WTC11 (cell line): ENCODE measurements around the gene TNRC6C. TPM values are rescaled to one million over a fixed set of nuclear protein-coding genes. Genes with fewer than 3 reads are reported as not detected.

Experiments
- ATAC-seq: fragments of 200-7000 bp; cut with Tn5 transposase; 2 replicates; pipeline ENCODE4 v1.10.0; 2021; ENCODE audit warnings: mild to moderate bottlenecking, moderate library complexity
- CTCF ChIA-PET: fragments of 300-600 bp; sonication (Branson Sonifier 250); formaldehyde crosslinking; loops from one replicate; lab custom pipeline; 2021; ENCODE audit warnings: antibody characterized with exemption; lab: Charles Lee
- POLR2A ChIA-PET: fragments of 350-600 bp; sonication (Branson Sonifier 250); formaldehyde crosslinking; loops from one replicate; lab custom pipeline; 2021; ENCODE audit warnings: antibody characterized with exemption; lab: Charles Lee
- DNase-seq: peaks from one replicate; pipeline ENCODE4 v3.0.0; 2021; ENCODE audit warnings: low spot score
- H3K27ac Mint-ChIP-seq: 2 replicates; pipeline ENCODE4 v1.8.0; 2021; ENCODE audit warnings: mixed read lengths
- H3K27me3 Mint-ChIP-seq: 2 replicates; pipeline ENCODE4 v1.8.0; 2021; ENCODE audit warnings: low read depth, mild to moderate bottlenecking, moderate library complexity, mixed read lengths
- H3K36me3 Mint-ChIP-seq: 2 replicates; pipeline ENCODE4 v1.8.0; 2021; ENCODE audit warnings: mixed read lengths
- H3K4me1 Mint-ChIP-seq: 2 replicates; pipeline ENCODE4 v1.8.0; 2022; ENCODE audit warnings: mixed read lengths
- H3K4me3 Mint-ChIP-seq: 2 replicates; pipeline ENCODE4 v1.8.0; 2021; ENCODE audit warnings: mild to moderate bottlenecking, moderate library complexity, mixed read lengths
- H3K9me3 Mint-ChIP-seq: 2 replicates; pipeline ENCODE4 v1.8.0; 2021; ENCODE audit warnings: mixed read lengths
- ESRRA ChIP-seq: sonication (generic); formaldehyde crosslinking; IDR thresholded peaks from 2 replicates; pipeline ENCODE4 v1.8.1; 2022; ENCODE audit warnings: mild to moderate bottlenecking, missing genetic modification reagents, borderline replicate concordance
- ETV6 ChIP-seq: sonication (generic); formaldehyde crosslinking; IDR thresholded peaks from 2 replicates; pipeline ENCODE4 v1.8.1; 2022; ENCODE audit warnings: mild to moderate bottlenecking, missing genetic modification reagents
- GABPB1 ChIP-seq: sonication (generic); formaldehyde crosslinking; IDR thresholded peaks from 2 replicates; pipeline ENCODE4 v1.8.1; 2023; ENCODE audit warnings: mild to moderate bottlenecking, missing genetic modification reagents
- JAZF1 ChIP-seq: fragments of 250-450 bp; sonication (Bioruptor Pico); IDR thresholded peaks from 2 replicates; pipeline ENCODE4 v1.9.0; 2021; ENCODE audit warnings: moderate library complexity, mild to moderate bottlenecking, inconsistent platforms
- ZNF423 ChIP-seq: fragments of 250-450 bp; sonication (Bioruptor Pico); IDR thresholded peaks from 2 replicates; pipeline ENCODE4 v2.1.2; 2022; ENCODE audit warnings: mild to moderate bottlenecking, moderate library complexity
- total RNA-seq: library from RNA; stranded (reverse); gene quantifications from 3 replicates; pipeline ENCODE4 v1.2.3, GENCODE V29; 2021
- TF ChIP-seq, protein P1 (sequence below): sonication (generic); formaldehyde crosslinking; IDR thresholded peaks from 2 replicates; pipeline ENCODE4 v1.8.1; 2023; ENCODE audit warnings: mild to moderate bottlenecking, missing genetic modification reagents
- TF ChIP-seq, protein P2 (sequence below): sonication (generic); formaldehyde crosslinking; IDR thresholded peaks from 2 replicates; pipeline ENCODE4 v1.8.1; 2023; ENCODE audit warnings: mild to moderate bottlenecking, missing genetic modification reagents, moderate library complexity
- TF ChIP-seq, protein P3 (sequence below): sonication (generic); formaldehyde crosslinking; IDR thresholded peaks from 2 replicates; pipeline ENCODE4 v1.8.0; 2023; ENCODE audit warnings: missing genetic modification reagents, mild to moderate bottlenecking, borderline replicate concordance
- TF ChIP-seq, protein P4 (sequence below): fragments of 250-450 bp; sonication (Bioruptor Pico); IDR thresholded peaks from 2 replicates; pipeline ENCODE4 v1.9.0; 2021; ENCODE audit warnings: mild to moderate bottlenecking
- TF ChIP-seq, protein P5 (sequence below): sonication (generic); formaldehyde crosslinking; IDR thresholded peaks from 2 replicates; pipeline ENCODE4 v1.8.0; 2022; ENCODE audit warnings: mild to moderate bottlenecking, missing genetic modification reagents
- TF ChIP-seq, protein P6 (sequence below): sonication (generic); formaldehyde crosslinking; IDR thresholded peaks from 2 replicates; pipeline ENCODE4 v1.8.1; 2023; ENCODE audit warnings: mild to moderate bottlenecking, missing genetic modification reagents
- TF ChIP-seq, protein P7 (sequence below): sonication (generic); formaldehyde crosslinking; IDR thresholded peaks from 2 replicates; pipeline ENCODE4 v1.8.1; 2023; ENCODE audit warnings: mild to moderate bottlenecking, moderate library complexity, missing genetic modification reagents

Gene TNRC6C
- total RNA-seq, 1 experiment from 2014 or later = 52.3 TPM

DNA sequence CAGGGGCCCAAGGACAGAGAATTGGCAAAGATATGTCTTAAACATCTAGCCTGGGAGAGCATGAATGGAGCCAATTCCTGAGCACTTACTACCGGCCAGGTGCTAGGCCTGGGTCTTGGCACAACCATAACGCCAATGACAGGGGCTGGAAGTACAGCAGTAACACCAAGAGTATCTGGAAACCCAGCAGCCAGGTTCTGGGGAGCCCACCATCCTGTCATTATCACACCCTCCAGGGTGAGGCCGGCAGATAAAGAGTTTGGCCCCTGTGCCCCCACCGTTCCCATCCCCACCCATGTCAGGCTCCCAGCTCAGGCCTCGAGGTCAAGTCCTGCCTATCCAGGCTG is 171.6 kb downstream of the TNRC6C start:
- TF ChIP-seq JAZF1 (CRISPR knock-in tag) = no peak
- TF ChIP-seq, all 79 proteins: peak for 0
- peaks cover 17% of the 10 kb centered on the region for H3K27me3 Mint-ChIP-seq
- ATAC-seq (no peak), DNase-seq (no peak)
- H3K4me3 Mint-ChIP-seq = no peak overlapping the region
- POLR2A ChIA-PET = no interaction called here
- no peaks in the 10 kb centered on the region for H3K9me3 Mint-ChIP-seq
- CTCF ChIA-PET = interaction anchor here (1.1 to 4.6 kb wide), 6 partner anchors 10 to 120 kb away, joined by 4 to 65 read pairs (median 6); no protein-coding TSS in a partner anchor
- H3K36me3 Mint-ChIP-seq = no peaks in the 10 kb centered on the region
- H3K27ac Mint-ChIP-seq = no peak overlapping the region
- peaks cover 34% of the 10 kb centered on the region for H3K4me1 Mint-ChIP-seq

DNA sequence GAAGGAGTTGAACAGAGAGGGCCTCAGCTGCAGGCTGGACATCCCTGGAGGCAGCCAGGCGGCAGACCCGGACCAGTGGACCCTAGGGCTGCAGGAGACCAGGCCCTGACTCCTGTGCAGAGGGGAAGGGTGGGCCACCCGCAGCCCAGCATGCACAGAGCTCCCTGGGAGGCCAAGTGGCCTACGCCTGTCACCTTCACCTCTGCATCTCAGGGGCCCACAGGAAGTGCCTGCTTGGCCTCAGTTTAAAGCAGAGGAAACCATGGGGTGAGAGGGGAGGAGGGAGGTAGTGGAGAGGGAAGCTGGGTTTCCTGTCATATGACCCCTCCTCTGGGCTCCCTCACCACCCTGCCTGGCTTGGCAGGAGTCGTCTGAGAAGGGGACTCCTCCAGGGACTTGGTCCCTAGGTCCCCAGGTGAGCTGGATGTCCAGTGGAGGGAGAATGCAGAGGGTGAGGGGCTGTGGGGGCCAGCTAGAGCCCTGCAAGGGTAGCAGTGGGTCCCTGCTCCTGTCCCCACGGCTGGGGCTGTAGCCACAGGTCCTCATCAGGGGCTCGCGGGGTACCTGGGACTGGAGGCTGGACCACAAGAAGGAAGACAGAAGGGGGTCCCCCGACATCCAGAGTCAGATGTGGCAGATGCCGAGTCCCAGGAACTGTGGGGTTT is 172.1 kb downstream of the TNRC6C start, which contains the start of gene TMC8:
Gene TMC8 (plus strand): TSS at position 335 of the 665 bp plus-strand sequence. CDS start 818 bp downstream, outside the sequence.
- ATAC-seq = no peak
- H3K4me3 Mint-ChIP-seq = peak within 1 kb of the TSS; percentile 44
- H3K36me3 Mint-ChIP-seq = no peaks in the 10 kb centered on the region
- H3K9me3 Mint-ChIP-seq = no peaks in the 10 kb centered on the region
- CTCF ChIA-PET = interaction anchor here (1.1 to 4.6 kb wide), 5 partner anchors 9 to 120 kb away, joined by 4 to 65 read pairs (median 5); no protein-coding TSS in a partner anchor
- peaks cover 34% of the 10 kb centered on the region for H3K4me1 Mint-ChIP-seq
- TF ChIP-seq, protein P1, sequence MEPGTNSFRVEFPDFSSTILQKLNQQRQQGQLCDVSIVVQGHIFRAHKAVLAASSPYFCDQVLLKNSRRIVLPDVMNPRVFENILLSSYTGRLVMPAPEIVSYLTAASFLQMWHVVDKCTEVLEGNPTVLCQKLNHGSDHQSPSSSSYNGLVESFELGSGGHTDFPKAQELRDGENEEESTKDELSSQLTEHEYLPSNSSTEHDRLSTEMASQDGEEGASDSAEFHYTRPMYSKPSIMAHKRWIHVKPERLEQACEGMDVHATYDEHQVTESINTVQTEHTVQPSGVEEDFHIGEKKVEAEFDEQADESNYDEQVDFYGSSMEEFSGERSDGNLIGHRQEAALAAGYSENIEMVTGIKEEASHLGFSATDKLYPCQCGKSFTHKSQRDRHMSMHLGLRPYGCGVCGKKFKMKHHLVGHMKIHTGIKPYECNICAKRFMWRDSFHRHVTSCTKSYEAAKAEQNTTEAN = no peak
- TF ChIP-seq, protein P2, sequence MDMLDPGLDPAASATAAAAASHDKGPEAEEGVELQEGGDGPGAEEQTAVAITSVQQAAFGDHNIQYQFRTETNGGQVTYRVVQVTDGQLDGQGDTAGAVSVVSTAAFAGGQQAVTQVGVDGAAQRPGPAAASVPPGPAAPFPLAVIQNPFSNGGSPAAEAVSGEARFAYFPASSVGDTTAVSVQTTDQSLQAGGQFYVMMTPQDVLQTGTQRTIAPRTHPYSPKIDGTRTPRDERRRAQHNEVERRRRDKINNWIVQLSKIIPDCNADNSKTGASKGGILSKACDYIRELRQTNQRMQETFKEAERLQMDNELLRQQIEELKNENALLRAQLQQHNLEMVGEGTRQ (CRISPR knock-in tag) = peak; percentile 62
- TF ChIP-seq, all 79 proteins: peak for 1
- DNase-seq = no peak
- Mint-ChIP-seq H3K27me3 (peaks cover 17% of the 10 kb centered on the region), H3K27ac (no peak within 1 kb of the TSS; the same call in 1 of the 2 replicates)
- POLR2A ChIA-PET = no interaction called here

DNA sequence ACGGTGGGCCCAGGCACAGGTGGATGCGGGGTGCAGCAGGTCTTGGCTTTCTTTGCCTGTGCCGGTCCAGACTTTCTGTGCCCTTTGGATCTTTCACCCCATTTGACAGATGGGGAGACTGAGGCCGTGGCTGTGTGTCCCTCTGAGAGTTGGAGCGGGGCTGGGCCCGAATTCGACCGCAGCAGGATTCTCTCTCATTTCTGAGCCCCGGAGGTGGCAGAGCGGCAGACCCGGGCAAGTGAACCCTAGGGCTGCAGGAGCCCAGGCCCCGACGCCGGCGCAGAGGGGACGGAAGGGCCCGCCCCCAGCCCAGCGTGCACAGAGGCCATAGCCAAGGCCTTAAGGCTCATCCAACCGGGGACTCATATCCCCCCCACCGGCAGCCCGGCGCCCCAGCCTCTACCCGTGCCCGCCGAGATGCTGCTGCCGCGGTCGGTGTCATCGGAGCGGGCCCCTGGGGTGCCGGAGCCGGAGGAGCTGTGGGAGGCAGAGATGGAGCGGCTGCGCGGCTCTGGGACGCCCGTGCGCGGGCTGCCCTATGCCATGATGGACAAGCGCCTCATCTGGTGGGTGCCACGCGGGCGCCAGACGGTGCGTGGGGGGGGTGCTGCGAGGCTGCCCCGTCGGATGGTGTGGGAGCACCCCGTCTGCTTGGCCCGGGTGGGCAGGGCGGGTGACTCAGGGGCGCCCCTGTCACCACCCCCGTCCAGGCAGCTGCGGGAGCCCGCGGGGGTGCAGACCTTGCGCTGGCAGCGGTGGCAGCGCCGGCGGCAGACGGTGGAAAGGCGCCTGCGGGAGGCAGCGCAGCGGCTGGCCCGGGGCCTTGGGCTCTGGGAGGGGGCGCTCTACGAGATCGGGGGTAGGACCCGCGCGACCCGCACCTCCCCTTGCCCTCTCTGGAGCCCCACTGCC is 172.9 kb downstream of the TNRC6C start:
- Mint-ChIP-seq H3K4me3 (peak overlapping the region; percentile 44), H3K27ac (no peak overlapping the region), H3K27me3 (peaks cover 17% of the 10 kb centered on the region), H3K36me3 (no peaks in the 10 kb centered on the region), H3K9me3 (no peaks in the 10 kb centered on the region), H3K4me1 (peaks cover 34% of the 10 kb centered on the region)
- ATAC-seq (no peak), DNase-seq (no peak)
- ChIA-PET CTCF (interaction anchor here (0.7 to 4.6 kb wide), 9 partner anchors 8 to 53 kb away, joined by 3 to 65 read pairs (median 5); no protein-coding TSS in a partner anchor), POLR2A (no interaction called here)
- TF ChIP-seq, protein P3, sequence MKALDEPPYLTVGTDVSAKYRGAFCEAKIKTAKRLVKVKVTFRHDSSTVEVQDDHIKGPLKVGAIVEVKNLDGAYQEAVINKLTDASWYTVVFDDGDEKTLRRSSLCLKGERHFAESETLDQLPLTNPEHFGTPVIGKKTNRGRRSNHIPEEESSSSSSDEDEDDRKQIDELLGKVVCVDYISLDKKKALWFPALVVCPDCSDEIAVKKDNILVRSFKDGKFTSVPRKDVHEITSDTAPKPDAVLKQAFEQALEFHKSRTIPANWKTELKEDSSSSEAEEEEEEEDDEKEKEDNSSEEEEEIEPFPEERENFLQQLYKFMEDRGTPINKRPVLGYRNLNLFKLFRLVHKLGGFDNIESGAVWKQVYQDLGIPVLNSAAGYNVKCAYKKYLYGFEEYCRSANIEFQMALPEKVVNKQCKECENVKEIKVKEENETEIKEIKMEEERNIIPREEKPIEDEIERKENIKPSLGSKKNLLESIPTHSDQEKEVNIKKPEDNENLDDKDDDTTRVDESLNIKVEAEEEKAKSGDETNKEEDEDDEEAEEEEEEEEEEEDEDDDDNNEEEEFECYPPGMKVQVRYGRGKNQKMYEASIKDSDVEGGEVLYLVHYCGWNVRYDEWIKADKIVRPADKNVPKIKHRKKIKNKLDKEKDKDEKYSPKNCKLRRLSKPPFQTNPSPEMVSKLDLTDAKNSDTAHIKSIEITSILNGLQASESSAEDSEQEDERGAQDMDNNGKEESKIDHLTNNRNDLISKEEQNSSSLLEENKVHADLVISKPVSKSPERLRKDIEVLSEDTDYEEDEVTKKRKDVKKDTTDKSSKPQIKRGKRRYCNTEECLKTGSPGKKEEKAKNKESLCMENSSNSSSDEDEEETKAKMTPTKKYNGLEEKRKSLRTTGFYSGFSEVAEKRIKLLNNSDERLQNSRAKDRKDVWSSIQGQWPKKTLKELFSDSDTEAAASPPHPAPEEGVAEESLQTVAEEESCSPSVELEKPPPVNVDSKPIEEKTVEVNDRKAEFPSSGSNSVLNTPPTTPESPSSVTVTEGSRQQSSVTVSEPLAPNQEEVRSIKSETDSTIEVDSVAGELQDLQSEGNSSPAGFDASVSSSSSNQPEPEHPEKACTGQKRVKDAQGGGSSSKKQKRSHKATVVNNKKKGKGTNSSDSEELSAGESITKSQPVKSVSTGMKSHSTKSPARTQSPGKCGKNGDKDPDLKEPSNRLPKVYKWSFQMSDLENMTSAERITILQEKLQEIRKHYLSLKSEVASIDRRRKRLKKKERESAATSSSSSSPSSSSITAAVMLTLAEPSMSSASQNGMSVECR (CRISPR knock-in tag) = no peak
- TF ChIP-seq, protein P4, sequence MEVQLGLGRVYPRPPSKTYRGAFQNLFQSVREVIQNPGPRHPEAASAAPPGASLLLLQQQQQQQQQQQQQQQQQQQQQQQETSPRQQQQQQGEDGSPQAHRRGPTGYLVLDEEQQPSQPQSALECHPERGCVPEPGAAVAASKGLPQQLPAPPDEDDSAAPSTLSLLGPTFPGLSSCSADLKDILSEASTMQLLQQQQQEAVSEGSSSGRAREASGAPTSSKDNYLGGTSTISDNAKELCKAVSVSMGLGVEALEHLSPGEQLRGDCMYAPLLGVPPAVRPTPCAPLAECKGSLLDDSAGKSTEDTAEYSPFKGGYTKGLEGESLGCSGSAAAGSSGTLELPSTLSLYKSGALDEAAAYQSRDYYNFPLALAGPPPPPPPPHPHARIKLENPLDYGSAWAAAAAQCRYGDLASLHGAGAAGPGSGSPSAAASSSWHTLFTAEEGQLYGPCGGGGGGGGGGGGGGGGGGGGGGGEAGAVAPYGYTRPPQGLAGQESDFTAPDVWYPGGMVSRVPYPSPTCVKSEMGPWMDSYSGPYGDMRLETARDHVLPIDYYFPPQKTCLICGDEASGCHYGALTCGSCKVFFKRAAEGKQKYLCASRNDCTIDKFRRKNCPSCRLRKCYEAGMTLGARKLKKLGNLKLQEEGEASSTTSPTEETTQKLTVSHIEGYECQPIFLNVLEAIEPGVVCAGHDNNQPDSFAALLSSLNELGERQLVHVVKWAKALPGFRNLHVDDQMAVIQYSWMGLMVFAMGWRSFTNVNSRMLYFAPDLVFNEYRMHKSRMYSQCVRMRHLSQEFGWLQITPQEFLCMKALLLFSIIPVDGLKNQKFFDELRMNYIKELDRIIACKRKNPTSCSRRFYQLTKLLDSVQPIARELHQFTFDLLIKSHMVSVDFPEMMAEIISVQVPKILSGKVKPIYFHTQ (CRISPR knock-in tag) = no peak
- TF ChIP-seq ZNF423 (no peak), ESRRA (CRISPR knock-in tag) (no peak), ETV6 (CRISPR knock-in tag) (no peak), GABPB1 (CRISPR knock-in tag) (no peak)
- TF ChIP-seq, protein P5, sequence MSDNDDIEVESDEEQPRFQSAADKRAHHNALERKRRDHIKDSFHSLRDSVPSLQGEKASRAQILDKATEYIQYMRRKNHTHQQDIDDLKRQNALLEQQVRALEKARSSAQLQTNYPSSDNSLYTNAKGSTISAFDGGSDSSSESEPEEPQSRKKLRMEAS (CRISPR knock-in tag) = 0 out of 2 replicates have a peak, but pooled peaks have one; percentile 30
- TF ChIP-seq, protein P2 (CRISPR knock-in tag) = no peak
- TF ChIP-seq, protein P6, sequence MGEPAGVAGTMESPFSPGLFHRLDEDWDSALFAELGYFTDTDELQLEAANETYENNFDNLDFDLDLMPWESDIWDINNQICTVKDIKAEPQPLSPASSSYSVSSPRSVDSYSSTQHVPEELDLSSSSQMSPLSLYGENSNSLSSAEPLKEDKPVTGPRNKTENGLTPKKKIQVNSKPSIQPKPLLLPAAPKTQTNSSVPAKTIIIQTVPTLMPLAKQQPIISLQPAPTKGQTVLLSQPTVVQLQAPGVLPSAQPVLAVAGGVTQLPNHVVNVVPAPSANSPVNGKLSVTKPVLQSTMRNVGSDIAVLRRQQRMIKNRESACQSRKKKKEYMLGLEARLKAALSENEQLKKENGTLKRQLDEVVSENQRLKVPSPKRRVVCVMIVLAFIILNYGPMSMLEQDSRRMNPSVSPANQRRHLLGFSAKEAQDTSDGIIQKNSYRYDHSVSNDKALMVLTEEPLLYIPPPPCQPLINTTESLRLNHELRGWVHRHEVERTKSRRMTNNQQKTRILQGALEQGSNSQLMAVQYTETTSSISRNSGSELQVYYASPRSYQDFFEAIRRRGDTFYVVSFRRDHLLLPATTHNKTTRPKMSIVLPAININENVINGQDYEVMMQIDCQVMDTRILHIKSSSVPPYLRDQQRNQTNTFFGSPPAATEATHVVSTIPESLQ (CRISPR knock-in tag) = no peak
- TF ChIP-seq, protein P7, sequence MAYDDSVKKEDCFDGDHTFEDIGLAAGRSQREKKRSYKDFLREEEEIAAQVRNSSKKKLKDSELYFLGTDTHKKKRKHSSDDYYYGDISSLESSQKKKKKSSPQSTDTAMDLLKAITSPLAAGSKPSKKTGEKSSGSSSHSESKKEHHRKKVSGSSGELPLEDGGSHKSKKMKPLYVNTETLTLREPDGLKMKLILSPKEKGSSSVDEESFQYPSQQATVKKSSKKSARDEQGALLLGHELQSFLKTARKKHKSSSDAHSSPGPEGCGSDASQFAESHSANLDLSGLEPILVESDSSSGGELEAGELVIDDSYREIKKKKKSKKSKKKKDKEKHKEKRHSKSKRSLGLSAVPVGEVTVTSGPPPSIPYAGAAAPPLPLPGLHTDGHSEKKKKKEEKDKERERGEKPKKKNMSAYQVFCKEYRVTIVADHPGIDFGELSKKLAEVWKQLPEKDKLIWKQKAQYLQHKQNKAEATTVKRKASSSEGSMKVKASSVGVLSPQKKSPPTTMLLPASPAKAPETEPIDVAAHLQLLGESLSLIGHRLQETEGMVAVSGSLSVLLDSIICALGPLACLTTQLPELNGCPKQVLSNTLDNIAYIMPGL = peak; percentile 42; the same call in 1 of the 2 replicates
